ENCODE results near the gene INO80B. TPM values are rescaled to one million over a fixed set of nuclear protein-coding genes. Genes with fewer than 3 reads are reported as not detected.

INO80B gene
- total and polyA plus RNA-seq, 2 donors (not counting 1 experiment from before 2014, with no cell fraction given): 30.4 to 78.6 TPM

DNA sequence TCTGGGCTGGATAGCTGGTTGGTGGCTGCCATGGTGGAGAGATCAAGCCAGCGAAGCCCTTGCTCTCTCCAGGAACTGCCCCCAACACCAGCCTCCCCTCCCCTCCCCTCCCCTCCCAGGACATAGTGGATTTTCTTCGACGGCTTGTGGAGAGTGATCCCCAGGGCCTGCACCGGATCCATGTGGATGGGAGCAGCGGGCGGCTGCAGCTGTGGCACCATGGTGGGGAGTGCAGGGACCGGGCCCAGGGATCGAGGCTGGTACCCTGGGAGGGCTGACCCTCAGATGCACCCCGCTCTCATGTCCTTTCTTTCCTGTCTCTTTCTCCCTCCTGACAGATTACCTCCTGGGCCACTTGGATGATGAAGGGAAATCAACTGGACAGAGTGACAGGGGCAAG is 35.0 kb downstream of the INO80B start:
- H3K4me1 Mint-ChIP-seq: peaks cover 4% of the 10 kb centered on the region
- Histone ChIP-seq H3K4me1 (ENCODE audit: control insufficient read depth in 2 of 2, insufficient read depth in 2 of 2, low read length in 2 of 2) (no peaks in the 10 kb centered on the region), H3K36me3 (replicated peaks in 1 of 2; ENCODE audit: control extremely low read depth in 1 of 2, control insufficient read depth in 1 of 2, extremely low read depth in 1 of 2, insufficient read depth in 2 of 2, low read length in 1 of 2) (peaks cover 0 to 72% of the 10 kb centered on the region in 2 experiments), H4K20me1 (ENCODE audit: control insufficient read depth, insufficient read depth, low read length, poor library complexity, severe bottlenecking) (peaks cover 36% of the 10 kb centered on the region), H2AFZ (ENCODE audit: insufficient read depth, low read depth, low read length, poor library complexity, severe bottlenecking) (no peak overlapping the region), H3K27me3 (replicated peaks in 1 of 4; ENCODE audit: control extremely low read depth in 1 of 4, control insufficient read depth in 3 of 4, insufficient read depth in 4 of 4, low read length in 3 of 4) (no peaks in the 10 kb centered on the region), H3K9me3 (ENCODE audit: control extremely low read depth in 1 of 3, control insufficient read depth in 2 of 3, insufficient read depth in 1 of 3, low read length in 2 of 3) (no peaks in the 10 kb centered on the region), H3K79me2 (ENCODE audit: control insufficient read depth, insufficient read depth, low read length) (peaks cover 26% of the 10 kb centered on the region), H3K4me2 (replicated peaks; ENCODE audit: low read depth, low read length, poor library complexity, severe bottlenecking) (no peak overlapping the region), H3K9ac (ENCODE audit: low read length) (no peak overlapping the region), H3K4me3 (ENCODE audit: control extremely low read depth in 1 of 5, extremely low read depth in 1 of 5, insufficient read depth in 1 of 5, low read depth in 2 of 5, low read length in 4 of 5) (no peak overlapping the region), H3K27ac (ENCODE audit: low read length in 2 of 2) (no peak overlapping the region)
- no peaks in the 10 kb centered on the region for H3K9me3 Mint-ChIP-seq (ENCODE audit: insufficient read depth)
- H3K27ac Mint-ChIP-seq: no peak overlapping the region
- no peak for TF ChIP-seq EZH2 (IDR thresholded peaks at IDR 0.05; ENCODE audit: borderline replicate concordance, insufficient read depth, low read depth, low read length, poor library complexity, severe bottlenecking)
- TF ChIP-seq, protein P1, sequence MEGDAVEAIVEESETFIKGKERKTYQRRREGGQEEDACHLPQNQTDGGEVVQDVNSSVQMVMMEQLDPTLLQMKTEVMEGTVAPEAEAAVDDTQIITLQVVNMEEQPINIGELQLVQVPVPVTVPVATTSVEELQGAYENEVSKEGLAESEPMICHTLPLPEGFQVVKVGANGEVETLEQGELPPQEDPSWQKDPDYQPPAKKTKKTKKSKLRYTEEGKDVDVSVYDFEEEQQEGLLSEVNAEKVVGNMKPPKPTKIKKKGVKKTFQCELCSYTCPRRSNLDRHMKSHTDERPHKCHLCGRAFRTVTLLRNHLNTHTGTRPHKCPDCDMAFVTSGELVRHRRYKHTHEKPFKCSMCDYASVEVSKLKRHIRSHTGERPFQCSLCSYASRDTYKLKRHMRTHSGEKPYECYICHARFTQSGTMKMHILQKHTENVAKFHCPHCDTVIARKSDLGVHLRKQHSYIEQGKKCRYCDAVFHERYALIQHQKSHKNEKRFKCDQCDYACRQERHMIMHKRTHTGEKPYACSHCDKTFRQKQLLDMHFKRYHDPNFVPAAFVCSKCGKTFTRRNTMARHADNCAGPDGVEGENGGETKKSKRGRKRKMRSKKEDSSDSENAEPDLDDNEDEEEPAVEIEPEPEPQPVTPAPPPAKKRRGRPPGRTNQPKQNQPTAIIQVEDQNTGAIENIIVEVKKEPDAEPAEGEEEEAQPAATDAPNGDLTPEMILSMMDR (IDR thresholded peaks at IDR 0.05): no peak
- ChIA-PET CTCF (interaction anchor here (1.3 kb wide), 1 partner anchor 12 kb away, joined by 3 read pairs; no protein-coding TSS in a partner anchor), POLR2A (no interaction called here)
- intact Hi-C loops (cut with micrococcal nuclease): no loop called here
- no peaks in the 10 kb centered on the region for H3K27me3 Mint-ChIP-seq
- no peak for ATAC-seq (ENCODE audit: low read depth)
- H3K4me3 Mint-ChIP-seq: no peak overlapping the region
- no peak for DNase-seq
- no CpG with 5 or more reads among the region's 9 CpGs for WGBS (ENCODE audit: insufficient coverage)

DNA sequence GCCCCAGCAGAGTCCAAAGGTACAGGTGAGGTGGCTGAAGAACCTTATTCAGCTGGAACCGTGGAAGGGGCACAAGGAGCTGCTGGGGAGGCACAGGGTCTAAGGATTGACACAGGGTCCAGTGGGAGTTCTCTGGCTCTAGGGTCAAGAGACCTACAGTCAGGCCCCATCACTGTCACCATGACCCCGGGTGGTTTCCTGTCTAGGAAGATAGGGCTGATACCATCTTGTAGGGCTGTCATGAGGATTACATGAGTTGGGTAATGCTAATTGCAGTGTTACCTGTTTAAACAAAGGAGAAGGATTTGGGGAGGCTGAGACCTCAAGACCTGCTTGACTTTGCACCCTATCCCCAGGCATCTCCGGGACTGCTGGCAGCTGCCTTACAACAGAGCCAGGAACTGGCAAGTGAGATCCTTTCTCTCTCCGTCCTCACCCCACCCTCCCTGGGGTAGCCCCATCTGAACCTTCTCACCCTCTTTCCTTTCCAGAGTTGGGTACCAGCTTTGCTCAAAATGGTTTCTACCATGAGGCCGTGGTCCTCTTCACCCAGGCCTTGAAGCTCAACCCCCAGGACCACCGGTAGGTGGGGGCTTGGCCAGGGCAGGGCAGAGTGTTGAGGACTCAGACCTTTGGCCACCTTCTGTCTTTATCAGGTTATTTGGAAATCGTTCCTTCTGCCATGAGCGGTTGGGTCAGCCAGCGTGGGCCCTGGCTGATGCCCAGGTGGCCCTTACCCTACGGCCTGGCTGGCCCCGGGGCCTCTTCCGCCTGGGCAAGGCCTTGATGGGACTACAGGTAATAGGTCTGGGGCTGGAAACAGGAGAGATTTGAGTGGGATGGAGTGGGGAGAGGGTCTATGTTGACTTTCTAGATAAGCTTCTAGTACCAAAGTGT is 37.0 kb downstream of the INO80B start:
- Histone ChIP-seq H4K20me1 (ENCODE audit: control insufficient read depth, insufficient read depth, low read length, poor library complexity, severe bottlenecking) (peaks cover 25% of the 10 kb centered on the region), H3K27ac (ENCODE audit: low read length in 2 of 2) (no peak overlapping the region), H3K36me3 (replicated peaks in 1 of 2; ENCODE audit: control extremely low read depth in 1 of 2, control insufficient read depth in 1 of 2, extremely low read depth in 1 of 2, insufficient read depth in 2 of 2, low read length in 1 of 2) (peaks cover 0 to 64% of the 10 kb centered on the region in 2 experiments), H3K9ac (ENCODE audit: low read length) (no peak overlapping the region), H2AFZ (ENCODE audit: insufficient read depth, low read depth, low read length, poor library complexity, severe bottlenecking) (no peak overlapping the region), H3K9me3 (ENCODE audit: control extremely low read depth in 1 of 3, control insufficient read depth in 2 of 3, insufficient read depth in 1 of 3, low read length in 2 of 3) (no peaks in the 10 kb centered on the region), H3K4me2 (replicated peaks; ENCODE audit: low read depth, low read length, poor library complexity, severe bottlenecking) (no peak overlapping the region), H3K79me2 (ENCODE audit: control insufficient read depth, insufficient read depth, low read length) (peaks cover 9% of the 10 kb centered on the region), H3K4me3 (ENCODE audit: control extremely low read depth in 1 of 5, extremely low read depth in 1 of 5, insufficient read depth in 1 of 5, low read depth in 2 of 5, low read length in 4 of 5) (no peak overlapping the region), H3K4me1 (ENCODE audit: control insufficient read depth in 2 of 2, insufficient read depth in 2 of 2, low read length in 2 of 2) (no peaks in the 10 kb centered on the region), H3K27me3 (replicated peaks in 1 of 4; ENCODE audit: control extremely low read depth in 1 of 4, control insufficient read depth in 3 of 4, insufficient read depth in 4 of 4, low read length in 3 of 4) (no peaks in the 10 kb centered on the region)
- no peak for ATAC-seq (ENCODE audit: low read depth)
- ChIA-PET CTCF (interaction anchor here (0.9 to 1.9 kb wide), 2 partner anchors 12 to 94 kb away, joined by 3 to 5 read pairs; no protein-coding TSS in a partner anchor), POLR2A (interaction anchor here (0.6 kb wide), 1 partner anchor 90 kb away, joined by 9 read pairs; no protein-coding TSS in a partner anchor)
- intact Hi-C loops (cut with micrococcal nuclease): no loop called here
- 97% methylated on average over 11 of the region's 12 CpGs for WGBS (ENCODE audit: insufficient coverage)
- TF ChIP-seq, protein P1 (IDR thresholded peaks at IDR 0.05): no peak
- no peak for TF ChIP-seq EZH2 (IDR thresholded peaks at IDR 0.05; ENCODE audit: borderline replicate concordance, insufficient read depth, low read depth, low read length, poor library complexity, severe bottlenecking)
- H3K27ac Mint-ChIP-seq: no peak overlapping the region
- H3K9me3 Mint-ChIP-seq (ENCODE audit: insufficient read depth): no peaks in the 10 kb centered on the region
- no peaks in the 10 kb centered on the region for H3K27me3 Mint-ChIP-seq
- no peaks in the 10 kb centered on the region for H3K4me1 Mint-ChIP-seq
- no peak for DNase-seq
- no peak overlapping the region for H3K4me3 Mint-ChIP-seq

All from B cell (primary cell).